ENCODE data around the gene ATP9B. TPM values are rescaled to one million over a fixed set of nuclear protein-coding genes. Genes with fewer than 3 reads are reported as not detected.

ATP9B gene
- total RNA-seq, 3 donors from 2014 or later (not counting 1 experiment from before 2014, with no cell fraction given), result 66.0 to 78.9 (median 68.0) TPM

GRCh38 chr18:79274823-79275222 is 205.6 kb downstream of the ATP9B start:
- DNase-seq (no peak), ATAC-seq (no peak)
- H3K27me3 Mint-ChIP-seq (ENCODE audit: low read depth in 2 of 2), result no peaks in the 10 kb centered on the region
- no peaks in the 10 kb centered on the region for H3K9me3 ChIP-seq (ENCODE audit: control insufficient read depth, insufficient read depth, low read length)
- TF ChIP-seq CTCF (IDR thresholded peaks at IDR 0.05), result no peak
- intact Hi-C loops (cut with micrococcal nuclease), result no loop called here
- H3K27ac Mint-ChIP-seq, result peak overlapping the region; percentile 32 to 60
- H3K9me3 Mint-ChIP-seq, result no peaks in the 10 kb centered on the region
- H3K27me3 ChIP-seq (ENCODE audit: control insufficient read depth, insufficient read depth, low read length), result no peaks in the 10 kb centered on the region
- H3K4me3 ChIP-seq (ENCODE audit: low read length), result no peak overlapping the region
- H3K4me3 Mint-ChIP-seq, result no peak overlapping the region
- peaks cover 8% of the 10 kb centered on the region for H3K4me1 ChIP-seq (ENCODE audit: control insufficient read depth, insufficient read depth, low read length)
- peaks cover 14% of the 10 kb centered on the region for H3K36me3 ChIP-seq (ENCODE audit: control insufficient read depth, insufficient read depth, low read length)
- no peak overlapping the region for H3K27ac ChIP-seq (ENCODE audit: low read length)
- peaks cover 15 to 22% of the 10 kb centered on the region in 2 donors for H3K4me1 Mint-ChIP-seq
- no peaks in the 10 kb centered on the region for H3K36me3 Mint-ChIP-seq
- WGBS (ENCODE audit: insufficient coverage), result 97% methylated on average over 8 of the region's 8 CpGs

GRCh38 chr18:79275461-79275860 is 206.3 kb downstream of the ATP9B start:
- H3K9me3 ChIP-seq (ENCODE audit: control insufficient read depth, insufficient read depth, low read length), result no peaks in the 10 kb centered on the region
- no peak for ATAC-seq
- H3K36me3 ChIP-seq (ENCODE audit: control insufficient read depth, insufficient read depth, low read length), result peaks cover 10% of the 10 kb centered on the region
- Mint-ChIP-seq H3K27me3 (ENCODE audit: low read depth in 2 of 2) (no peaks in the 10 kb centered on the region), H3K9me3 (no peaks in the 10 kb centered on the region), H3K36me3 (no peaks in the 10 kb centered on the region), H3K4me1 (peaks cover 15 to 22% of the 10 kb centered on the region in 2 donors), H3K27ac (peak overlapping the region; percentile 32 to 60), H3K4me3 (no peak overlapping the region)
- peaks cover 8% of the 10 kb centered on the region for H3K4me1 ChIP-seq (ENCODE audit: control insufficient read depth, insufficient read depth, low read length)
- no peak overlapping the region for H3K4me3 ChIP-seq (ENCODE audit: low read length)
- no peak overlapping the region for H3K27ac ChIP-seq (ENCODE audit: low read length)
- no peak for DNase-seq
- no peaks in the 10 kb centered on the region for H3K27me3 ChIP-seq (ENCODE audit: control insufficient read depth, insufficient read depth, low read length)
- 92% methylated on average over 7 of the region's 7 CpGs for WGBS (ENCODE audit: insufficient coverage)
- TF ChIP-seq CTCF (IDR thresholded peaks at IDR 0.05), result no peak
- intact Hi-C loops (cut with micrococcal nuclease), result no loop called here

GRCh38 chr18:79275992-79276391 is 206.8 kb downstream of the ATP9B start:
- ATAC-seq, result peak; percentile 44 to 64 (median 59)

More at GRCh38 chr18:79275992-79276391, 206.8 kb downstream of the ATP9B start:
- no peaks in the 10 kb centered on the region for H3K36me3 Mint-ChIP-seq
- WGBS (ENCODE audit: insufficient coverage), result 33% methylated on average over 4 of the region's 4 CpGs
- H3K4me1 Mint-ChIP-seq, result peaks cover 15 to 22% of the 10 kb centered on the region in 2 donors
- TF ChIP-seq CTCF (IDR thresholded peaks at IDR 0.05), result no peak
- H3K36me3 ChIP-seq (ENCODE audit: control insufficient read depth, insufficient read depth, low read length), result peaks cover 10% of the 10 kb centered on the region
- no peak overlapping the region for H3K4me3 ChIP-seq (ENCODE audit: low read length)
- no peak for DNase-seq
- no peaks in the 10 kb centered on the region for H3K27me3 ChIP-seq (ENCODE audit: control insufficient read depth, insufficient read depth, low read length)
- H3K9me3 ChIP-seq (ENCODE audit: control insufficient read depth, insufficient read depth, low read length), result no peaks in the 10 kb centered on the region
- H3K27me3 Mint-ChIP-seq (ENCODE audit: low read depth in 2 of 2), result no peaks in the 10 kb centered on the region
- H3K4me1 ChIP-seq (ENCODE audit: control insufficient read depth, insufficient read depth, low read length), result peaks cover 8% of the 10 kb centered on the region
- peak overlapping the region; percentile 32 to 60 for H3K27ac Mint-ChIP-seq
- no peak overlapping the region for H3K4me3 Mint-ChIP-seq
- no peaks in the 10 kb centered on the region for H3K9me3 Mint-ChIP-seq
- no peak overlapping the region for H3K27ac ChIP-seq (ENCODE audit: low read length)
- intact Hi-C loops (cut with micrococcal nuclease), result no loop called here

All from natural killer cell (primary cell).